Activated CD4-positive, alpha-beta T cell treated with anti-CD3 and anti-CD28 coated beads for 4 hours (primary cell): ENCODE results near the gene TAGLN3.

Experiments
- DNase-seq, 2 donors: peaks; one replicate each; pipeline ENCODE4 v3.0.0-alpha.2; 2020

Gene TAGLN3

GRCh38 chr3:111978583-111979433, 19.9 kb upstream of the TAGLN3 start, which contains the start of gene ABHD10:
TSS of gene ABHD10 (plus strand) at chr3:111979026. CDS start at chr3:111979062, 36 bp downstream.
- peak; percentile 95 to 97 for DNase-seq

- no peak for DNase-seq
Measured at GRCh38 chr3:111979434-111980038, 19.2 kb upstream of the TAGLN3 start.

GRCh38 chr3:111980716-111981456, 17.8 kb upstream of the TAGLN3 start:
- peak; percentile 52 to 61 for DNase-seq

GRCh38 chr3:111981457-111981763, 17.3 kb upstream of the TAGLN3 start:
- DNase-seq, result no peak

- no peak for DNase-seq
Measured at GRCh38 chr3:111984636-111985298, 14.0 kb upstream of the TAGLN3 start.

- no peak for DNase-seq
Measured at GRCh38 chr3:111986800-111987199, 11.9 kb upstream of the TAGLN3 start.

- DNase-seq, result no peak
Measured at GRCh38 chr3:111989061-111989678, 9.6 kb upstream of the TAGLN3 start.

GRCh38 chr3:111993038-111993437, 5.7 kb upstream of the TAGLN3 start:
- DNase-seq, result no peak

GRCh38 chr3:111999484-112000324, 982 bp downstream of the TAGLN3 start:
- DNase-seq, result no peak

- no peak for DNase-seq
Measured at GRCh38 chr3:112000367-112000771, 1.6 kb downstream of the TAGLN3 start.

- DNase-seq, result no peak
Measured at GRCh38 chr3:112000966-112001365, 2.2 kb downstream of the TAGLN3 start.

GRCh38 chr3:112001526-112001925, 2.8 kb downstream of the TAGLN3 start:
- no peak for DNase-seq

- peak; percentile 70 to 73 for DNase-seq
Measured at GRCh38 chr3:112002096-112002971, 3.6 kb downstream of the TAGLN3 start.

GRCh38 chr3:112003321-112004080, 4.8 kb downstream of the TAGLN3 start:
- DNase-seq, result no peak

GRCh38 chr3:112004187-112004586, 5.5 kb downstream of the TAGLN3 start:
- no peak for DNase-seq

- no peak for DNase-seq
Measured at GRCh38 chr3:112004669-112005068, 5.9 kb downstream of the TAGLN3 start.

- DNase-seq, result no peak
Measured at GRCh38 chr3:112005091-112005672, 6.5 kb downstream of the TAGLN3 start.

GRCh38 chr3:112007633-112008032, 8.9 kb downstream of the TAGLN3 start:
- DNase-seq, result no peak

GRCh38 chr3:112009670-112010069, 10.9 kb downstream of the TAGLN3 start:
- no peak for DNase-seq

- no peak for DNase-seq
Measured at GRCh38 chr3:112010636-112011035, 11.9 kb downstream of the TAGLN3 start.
